Stimulated activated CD8-positive, alpha-beta memory T cell treated with anti-CD3 and anti-CD28 coated beads, Interleukin-7, amount 100 ng/mL, for 24 hours (primary cell): Measurements from ENCODE around the gene GRM1.

Experiments used
- DNase-seq: peaks from one replicate; pipeline ENCODE4 v3.0.0-alpha.2; 2020; ENCODE audit warnings: low read depth

Gene GRM1

GRCh38 chr6:146481527-146481926, 452.7 kb downstream of the GRM1 start:
- DNase-seq: no peak

GRCh38 chr6:146484411-146484810, 455.5 kb downstream of the GRM1 start:
- DNase-seq: no peak
